B cell (primary cell): ENCODE data around the gene HSPA12A. TPM values are rescaled to one million over a fixed set of nuclear protein-coding genes. Genes with fewer than 3 reads are reported as not detected.

ENCODE experiments used
- ATAC-seq: fragments of 200-7000 bp; cut with Tn5 transposase; one replicate; pipeline ENCODE4 v1.10.0; 2021; ENCODE audit warnings: low read depth, mild to moderate bottlenecking, moderate number of reproducible peaks, moderate library complexity
- CTCF ChIA-PET: fragments of 350-600 bp; sonication (Branson Sonifier 250); formaldehyde crosslinking; loops from one replicate; lab custom pipeline; 2021; ENCODE audit warnings: antibody characterized with exemption, inconsistent platforms; lab: Charles Lee
- POLR2A ChIA-PET: fragments of 350-600 bp; sonication (Branson Sonifier 250); formaldehyde crosslinking; loops from one replicate; lab custom pipeline; 2021; ENCODE audit warnings: antibody characterized with exemption; lab: Charles Lee
- DNase-seq: peaks from one replicate; pipeline ENCODE4 v3.0.0; 2013
- H2AFZ ChIP-seq: 2 replicates; pipeline ENCODE4 v1.6.1; 2012; ENCODE audit warnings: mild to moderate bottlenecking, low read depth, low read length; ENCODE audit not compliant: insufficient read depth, poor library complexity, severe bottlenecking
- H3K27ac ChIP-seq, 2 donors: 1 replicate in 1 of 2; 2 replicates in 1 of 2; pipeline ENCODE4 v1.5.1; 2012 to 2013; ENCODE audit warnings: low read length in 2 of 2, mild to moderate bottlenecking in 2 of 2, moderate library complexity in 1 of 2
- H3K27me3 ChIP-seq, 4 experiments: fragments of 200-600 bp in 1 of 4; sonication (generic) in 1 of 4; replicated peaks in 1 of 4; 1 replicate in 2 of 4; 2 replicates in 2 of 4; pipeline versions ENCODE4 v1.6.1 to v1.7.0; 2013 to 2016; ENCODE audit warnings: low read length in 3 of 4, mild to moderate bottlenecking in 2 of 4, mixed read lengths in 1 of 4, moderate library complexity in 1 of 4; ENCODE audit not compliant: insufficient read depth in 4 of 4, control insufficient read depth in 3 of 4; ENCODE audit errors: control extremely low read depth in 1 of 4
- H3K36me3 ChIP-seq, 2 experiments: replicated peaks in 1 of 2; 1 replicate in 1 of 2; 2 replicates in 1 of 2; pipeline versions ENCODE4 v1.6.1 to v1.7.1; 2013; ENCODE audit warnings: low read length in 1 of 2; ENCODE audit not compliant: insufficient read depth in 2 of 2, control insufficient read depth in 1 of 2; ENCODE audit errors: control extremely low read depth in 1 of 2, extremely low read depth in 1 of 2
- H3K4me1 ChIP-seq, 2 donors: fragments of 200-600 bp in 1 of 2; sonication (generic) in 1 of 2; 1 replicate in 1 of 2; 2 replicates in 1 of 2; pipeline versions ENCODE4 v1.5.1 to v1.6.1; 2013 to 2017; ENCODE audit warnings: low read length in 2 of 2; ENCODE audit not compliant: control insufficient read depth in 2 of 2, insufficient read depth in 2 of 2
- H3K4me2 ChIP-seq: replicated peaks from 2 replicates; pipeline ENCODE3; 2012; ENCODE audit warnings: mild to moderate bottlenecking, low read depth, low read length; ENCODE audit not compliant: poor library complexity, severe bottlenecking
- H3K4me3 ChIP-seq, 5 experiments: fragments of 200-600 bp in 1 of 5; sonication (generic) in 1 of 5; 1 replicate in 3 of 5; 2 replicates in 2 of 5; pipeline versions ENCODE4 v1.5.1 to v1.7.0; 2011 to 2016; ENCODE audit warnings: low read length in 4 of 5, mild to moderate bottlenecking in 4 of 5, low read depth in 2 of 5, control low read depth in 1 of 5, moderate library complexity in 1 of 5; ENCODE audit not compliant: insufficient read depth in 1 of 5; ENCODE audit errors: control extremely low read depth in 1 of 5, extremely low read depth in 1 of 5
- H3K79me2 ChIP-seq: fragments of 200-600 bp; sonication (generic); one replicate; pipeline ENCODE4 v1.6.0; 2016; ENCODE audit warnings: low read length; ENCODE audit not compliant: control insufficient read depth, insufficient read depth
- H3K9ac ChIP-seq: fragments of 200-600 bp; sonication (generic); 2 replicates; pipeline ENCODE4 v1.6.1; 2017; ENCODE audit warnings: mild to moderate bottlenecking, low read length, moderate library complexity
- H3K9me3 ChIP-seq, 3 donors: one replicate each; pipeline versions ENCODE4 v1.6.1 to v1.7.1; 2013; ENCODE audit warnings: low read length in 2 of 3; ENCODE audit not compliant: control insufficient read depth in 2 of 3, insufficient read depth in 1 of 3; ENCODE audit errors: control extremely low read depth in 1 of 3
- H4K20me1 ChIP-seq: 2 replicates; pipeline ENCODE4 v1.6.0; 2012; ENCODE audit warnings: mild to moderate bottlenecking, low read length; ENCODE audit not compliant: insufficient read depth, control insufficient read depth, poor library complexity, severe bottlenecking
- H3K27ac Mint-ChIP-seq: one replicate; pipeline ENCODE4 v1.8.0; 2021; ENCODE audit warnings: mixed read lengths
- H3K27me3 Mint-ChIP-seq: one replicate; pipeline ENCODE4 v1.8.0; 2021; ENCODE audit warnings: mixed read lengths
- H3K4me1 Mint-ChIP-seq: one replicate; pipeline ENCODE4 v1.8.0; 2021; ENCODE audit warnings: mixed read lengths
- H3K4me3 Mint-ChIP-seq: one replicate; pipeline ENCODE4 v1.8.0; 2021; ENCODE audit warnings: mixed read lengths
- H3K9me3 Mint-ChIP-seq: one replicate; pipeline ENCODE4 v1.8.0; 2022; ENCODE audit warnings: mixed read lengths; ENCODE audit not compliant: insufficient read depth
- EZH2 ChIP-seq: IDR thresholded peaks from 2 replicates; pipeline ENCODE4 v1.6.1; 2012; ENCODE audit warnings: borderline replicate concordance, low read depth, mild to moderate bottlenecking, moderate library complexity, low read length; ENCODE audit not compliant: insufficient read depth, poor library complexity, severe bottlenecking
- WGBS: methylation state at CpG from one replicate; pipeline ENCODE4 v1.1.5; 2013; ENCODE audit warnings: missing lambda C conversion rate; ENCODE audit not compliant: insufficient coverage; 5-methylcytosine and 5-hydroxymethylcytosine counted together
- intact Hi-C: fragments of 100-400 bp; cut with micrococcal nuclease; formaldehyde crosslinking; loops from one replicate; pipeline ENCODE4 v1.10.0; 2022
- polyA plus RNA-seq: library from polyadenylated mRNA; depleted of rRNA; stranded (reverse); fragments of >200 nt; gene quantifications from 2 replicates; pipeline ENCODE4 v1.2.3, GENCODE V29; 2012
- total RNA-seq, 2 donors: library from RNA; stranded (reverse); fragments of 120-200 nt in 1 of 2; gene quantifications; 1 replicate in 1 of 2; 2 replicates in 1 of 2; pipeline versions ENCODE4 v1.2.3 to v1.2.4, GENCODE V29; 2013 to 2022
- TF ChIP-seq, protein P1 (sequence below): fragments of 200-600 bp; IDR thresholded peaks from one replicate; pipeline ENCODE4 v1.8.0; 2022; ENCODE audit warnings: antibody characterized with exemption, mild to moderate bottlenecking

Gene HSPA12A
- total and polyA plus RNA-seq, 2 donors (not counting 1 experiment from before 2014, with no cell fraction given), result 2.1 to 17.7 TPM

DNA sequence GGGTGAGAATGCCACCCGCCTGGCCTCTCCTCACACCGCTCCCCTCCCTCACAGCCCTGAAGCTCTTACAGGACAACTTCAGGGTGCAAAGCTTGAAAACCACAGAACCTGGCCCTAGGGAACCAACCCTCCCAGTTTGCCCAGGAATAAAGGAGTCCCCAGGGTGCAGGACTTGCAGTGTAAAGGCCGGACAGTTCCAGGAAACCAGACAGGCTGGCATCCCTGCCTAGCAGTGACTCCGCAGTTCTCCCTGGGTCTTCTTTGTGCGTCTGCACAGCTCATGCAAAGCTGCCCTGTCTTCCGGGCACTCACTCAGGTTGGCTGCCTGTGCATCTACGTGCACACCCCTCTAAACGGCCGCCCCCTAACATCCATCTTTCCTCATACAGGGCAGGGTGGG lies 36.1 kb downstream of the HSPA12A start:
- Histone ChIP-seq H3K9ac (no peak overlapping the region), H3K4me3 (no peak overlapping the region), H3K9me3 (peaks cover 0 to 5% (median 0%) of the 10 kb centered on the region in 3 donors), H3K79me2 (no peaks in the 10 kb centered on the region), H2AFZ (no peak overlapping the region), H3K27ac (no peak overlapping the region), H3K27me3 (no peaks in the 10 kb centered on the region), H4K20me1 (no peaks in the 10 kb centered on the region), H3K36me3 (no peaks in the 10 kb centered on the region), H3K4me2 (no peak overlapping the region), H3K4me1 (no peaks in the 10 kb centered on the region)
- ChIA-PET POLR2A (no interaction called here), CTCF (no interaction called here)
- WGBS, result 93% methylated on average over 8 of the region's 9 CpGs
- Mint-ChIP-seq H3K27me3 (peaks cover 10% of the 10 kb centered on the region), H3K4me3 (no peak overlapping the region), H3K4me1 (no peaks in the 10 kb centered on the region), H3K9me3 (no peaks in the 10 kb centered on the region), H3K27ac (no peak overlapping the region)
- no peak for ATAC-seq
- intact Hi-C loops, result no loop called here
- no peak for DNase-seq
- TF ChIP-seq, protein P1, sequence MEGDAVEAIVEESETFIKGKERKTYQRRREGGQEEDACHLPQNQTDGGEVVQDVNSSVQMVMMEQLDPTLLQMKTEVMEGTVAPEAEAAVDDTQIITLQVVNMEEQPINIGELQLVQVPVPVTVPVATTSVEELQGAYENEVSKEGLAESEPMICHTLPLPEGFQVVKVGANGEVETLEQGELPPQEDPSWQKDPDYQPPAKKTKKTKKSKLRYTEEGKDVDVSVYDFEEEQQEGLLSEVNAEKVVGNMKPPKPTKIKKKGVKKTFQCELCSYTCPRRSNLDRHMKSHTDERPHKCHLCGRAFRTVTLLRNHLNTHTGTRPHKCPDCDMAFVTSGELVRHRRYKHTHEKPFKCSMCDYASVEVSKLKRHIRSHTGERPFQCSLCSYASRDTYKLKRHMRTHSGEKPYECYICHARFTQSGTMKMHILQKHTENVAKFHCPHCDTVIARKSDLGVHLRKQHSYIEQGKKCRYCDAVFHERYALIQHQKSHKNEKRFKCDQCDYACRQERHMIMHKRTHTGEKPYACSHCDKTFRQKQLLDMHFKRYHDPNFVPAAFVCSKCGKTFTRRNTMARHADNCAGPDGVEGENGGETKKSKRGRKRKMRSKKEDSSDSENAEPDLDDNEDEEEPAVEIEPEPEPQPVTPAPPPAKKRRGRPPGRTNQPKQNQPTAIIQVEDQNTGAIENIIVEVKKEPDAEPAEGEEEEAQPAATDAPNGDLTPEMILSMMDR, result no peak
- TF ChIP-seq EZH2, result no peak

DNA sequence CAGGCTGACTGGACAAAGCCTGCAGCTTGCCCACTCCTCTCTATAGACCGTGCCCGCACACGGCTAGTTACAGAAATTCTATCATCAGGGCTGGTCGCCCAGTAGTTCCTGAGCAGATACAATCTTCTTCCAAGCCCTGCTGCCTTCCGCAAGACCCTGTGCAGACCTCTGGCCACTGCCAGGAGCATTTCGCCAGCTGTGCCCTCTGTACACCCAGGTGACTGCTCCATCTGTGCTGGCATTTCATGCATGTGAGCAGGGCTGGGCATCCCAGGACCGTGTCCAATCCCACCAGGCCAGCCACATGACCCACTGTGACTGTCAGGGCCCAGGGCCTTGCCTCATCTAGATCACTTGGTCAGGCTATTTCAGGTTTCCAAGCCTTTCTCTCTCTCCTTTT lies 36.9 kb downstream of the HSPA12A start:
- no peak overlapping the region for H3K27ac Mint-ChIP-seq
- Histone ChIP-seq H3K36me3 (no peaks in the 10 kb centered on the region), H2AFZ (no peak overlapping the region), H3K4me2 (no peak overlapping the region), H3K4me1 (no peaks in the 10 kb centered on the region), H4K20me1 (no peaks in the 10 kb centered on the region), H3K27ac (no peak overlapping the region), H3K27me3 (no peaks in the 10 kb centered on the region), H3K4me3 (no peak overlapping the region), H3K79me2 (no peaks in the 10 kb centered on the region), H3K9ac (no peak overlapping the region), H3K9me3 (peaks cover 0 to 5% (median 0%) of the 10 kb centered on the region in 3 donors)
- TF ChIP-seq, protein P1, result no peak
- TF ChIP-seq EZH2, result no peak
- H3K9me3 Mint-ChIP-seq, result no peaks in the 10 kb centered on the region
- H3K4me1 Mint-ChIP-seq, result no peaks in the 10 kb centered on the region
- H3K4me3 Mint-ChIP-seq, result no peak overlapping the region
- intact Hi-C loops, result no loop called here
- ATAC-seq (no peak), DNase-seq (no peak)
- H3K27me3 Mint-ChIP-seq, result peaks cover 10% of the 10 kb centered on the region
- POLR2A ChIA-PET, result no interaction called here
- WGBS, result 96% methylated on average over 7 of the region's 7 CpGs
- CTCF ChIA-PET, result no interaction called here
